SHP77 treated with DMSO at 0.1 percent for 48 hours (cell line): ENCODE data around the gene FOXJ1.

Experiments
- DNase-seq: peaks from one replicate; lab custom pipeline; 2025; lab: John Stamatoyannopoulos, UW

The FOXJ1 gene

DNA sequence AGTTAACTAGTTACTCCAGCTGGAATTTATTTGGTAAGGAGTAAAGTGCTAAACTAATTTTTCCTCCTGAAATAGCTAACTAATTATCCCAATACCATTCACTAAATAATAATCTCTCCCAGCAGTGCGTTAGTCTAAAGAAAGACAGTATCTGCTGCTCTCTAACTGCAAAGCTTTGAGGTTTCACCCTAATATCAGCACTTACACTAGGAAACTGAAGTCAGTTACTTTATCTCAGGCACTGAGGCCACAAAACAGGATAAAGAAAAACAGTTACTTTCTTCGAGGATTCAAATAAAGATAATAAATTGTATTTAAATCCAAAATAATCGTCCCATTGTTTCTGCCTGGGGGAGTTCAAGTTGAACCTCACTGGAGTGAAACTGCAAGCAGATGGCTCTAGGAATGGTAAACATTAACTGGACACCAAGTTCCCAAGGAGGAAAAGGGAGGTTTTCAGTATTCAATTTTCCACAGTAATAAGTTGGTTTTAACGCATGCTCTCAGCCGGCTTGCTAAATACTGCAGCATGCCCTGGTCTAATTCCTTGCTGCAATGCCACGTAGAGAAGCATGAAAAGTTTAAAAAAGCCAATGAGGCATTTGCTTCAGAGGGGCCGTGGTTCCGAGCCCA lies 20.0 kb upstream of the FOXJ1 start:
- no peak for DNase-seq

DNA sequence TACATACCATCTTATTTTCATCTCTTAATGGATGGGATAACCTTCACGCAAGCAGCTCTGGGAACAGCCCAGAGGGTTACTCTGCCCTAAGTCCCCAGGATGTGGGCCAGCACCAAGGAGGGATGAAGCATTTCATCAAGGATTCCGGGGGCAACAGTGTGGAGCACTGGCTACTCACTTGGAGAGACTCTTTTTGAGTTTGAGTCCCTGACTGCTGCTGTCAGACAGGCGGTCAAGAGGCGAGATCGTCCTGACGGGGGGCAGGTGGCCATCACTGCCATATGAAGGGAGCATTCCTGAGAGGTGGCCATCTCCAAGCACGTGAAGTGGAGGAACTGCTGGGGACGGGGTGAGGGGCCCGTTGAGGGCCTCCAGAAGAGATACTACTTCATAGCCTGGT lies 18.1 kb upstream of the FOXJ1 start:
- DNase-seq, result no peak

DNA sequence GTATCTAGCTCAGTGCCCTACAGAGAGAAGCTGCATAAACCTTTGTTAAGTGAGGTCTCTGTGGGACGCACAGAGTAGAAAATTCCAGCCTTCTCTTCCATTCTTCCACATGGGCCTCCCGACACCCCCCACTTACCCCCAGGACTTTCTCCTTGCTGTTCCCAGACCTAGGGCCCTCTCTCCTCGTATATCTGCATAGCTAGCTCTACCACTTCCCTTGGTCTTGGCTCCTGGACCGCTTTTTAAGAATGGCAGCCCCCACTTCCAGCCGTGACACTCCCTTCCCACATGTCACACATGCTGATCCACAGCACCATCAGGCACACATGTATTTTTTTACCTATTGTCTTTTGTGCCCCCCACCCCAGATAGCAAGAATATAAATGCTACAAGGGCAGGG lies 16.7 kb upstream of the FOXJ1 start:
- DNase-seq, result no peak

DNA sequence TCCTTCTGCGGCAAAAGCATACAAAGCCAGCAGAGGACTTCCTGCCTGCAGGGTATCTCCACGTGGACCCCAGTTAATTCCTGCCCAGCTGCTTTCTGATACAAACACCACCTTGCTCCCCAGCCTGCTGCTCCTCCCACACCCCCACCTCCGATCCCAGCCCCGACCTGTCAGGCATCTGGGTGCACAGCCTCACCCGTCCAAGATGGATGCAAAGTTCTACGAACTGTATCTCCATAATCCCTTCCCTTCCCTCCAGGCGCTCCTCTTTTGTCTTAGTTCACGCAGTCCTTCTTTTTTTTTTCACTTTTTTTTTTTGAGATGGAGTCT lies 15.6 kb upstream of the FOXJ1 start:
- no peak for DNase-seq

DNA sequence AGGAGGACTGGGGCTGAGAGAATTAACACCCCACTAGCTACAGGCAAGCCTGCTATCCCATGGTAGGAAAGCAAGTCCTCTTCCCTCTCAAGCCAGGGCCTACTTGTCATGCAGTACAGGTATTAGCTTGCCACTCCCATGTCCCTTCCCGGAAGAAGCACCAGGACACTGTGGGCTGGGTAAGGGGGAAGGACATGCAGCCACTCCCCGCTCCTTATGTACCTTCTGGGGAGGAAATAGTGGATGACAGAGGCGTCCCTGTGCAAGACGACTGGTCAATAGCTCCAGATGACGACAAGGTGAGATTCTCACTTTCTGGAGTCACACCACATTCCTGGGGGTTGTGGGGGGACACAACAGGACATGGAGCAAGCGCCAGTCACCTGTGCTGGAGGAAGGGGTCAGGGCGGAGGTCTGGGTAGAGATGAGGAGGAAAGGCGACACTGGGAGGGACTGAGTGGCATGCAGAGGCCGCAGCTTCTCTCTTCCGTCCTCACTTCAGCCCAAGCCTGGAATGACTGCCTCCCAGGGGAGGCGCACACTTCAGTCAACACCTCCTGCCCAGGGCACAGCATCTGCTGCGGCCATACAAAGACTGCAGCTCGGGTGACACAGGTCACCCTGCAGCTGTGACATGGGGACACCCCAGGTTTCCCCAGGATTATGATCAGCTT lies 15.1 kb upstream of the FOXJ1 start:
- no peak for DNase-seq

DNA sequence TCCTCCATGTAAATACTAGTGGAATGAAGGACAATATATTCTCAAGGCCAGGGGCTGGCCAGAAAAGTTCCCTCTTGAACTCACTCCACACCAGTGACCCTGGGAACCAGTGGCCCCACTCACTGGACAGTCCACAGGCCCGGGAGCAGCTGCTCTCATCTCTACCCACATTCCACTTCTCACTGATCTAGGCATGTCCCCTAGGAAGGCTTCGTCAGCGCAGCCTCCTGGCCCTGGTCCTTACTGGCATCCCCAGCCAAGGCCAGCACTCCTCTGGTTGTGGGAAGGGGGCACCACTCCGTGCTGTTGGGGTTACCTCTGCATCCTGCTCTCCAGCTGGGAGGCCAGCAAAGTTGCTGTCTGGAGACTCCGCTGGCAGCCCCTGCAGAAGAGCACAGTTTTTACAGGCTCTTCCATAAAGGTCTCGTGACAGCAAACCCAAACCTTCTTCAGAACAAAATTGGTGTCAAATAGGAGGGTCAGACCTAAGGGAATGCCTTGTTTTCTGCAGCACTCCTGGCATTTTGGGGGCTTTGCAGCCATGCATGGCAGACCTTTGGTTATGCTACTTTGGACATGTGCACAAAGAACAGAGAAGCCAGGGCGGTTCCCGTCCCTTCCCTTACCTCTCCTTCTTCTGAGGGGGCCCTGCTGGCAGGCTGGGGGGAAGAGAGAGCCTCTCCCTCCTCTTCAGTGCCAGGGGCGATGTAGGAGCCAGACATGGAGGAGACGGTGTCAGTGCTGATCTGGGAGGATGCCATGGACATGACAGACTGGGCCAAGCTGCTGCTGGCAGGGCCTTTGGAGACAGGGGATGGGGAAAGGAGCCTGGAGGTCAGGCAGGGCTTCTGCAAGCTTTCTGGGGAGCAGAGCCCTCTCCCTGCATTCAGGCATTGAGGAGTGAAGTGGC lies 14.1 kb upstream of the FOXJ1 start:
- no peak for DNase-seq

DNA sequence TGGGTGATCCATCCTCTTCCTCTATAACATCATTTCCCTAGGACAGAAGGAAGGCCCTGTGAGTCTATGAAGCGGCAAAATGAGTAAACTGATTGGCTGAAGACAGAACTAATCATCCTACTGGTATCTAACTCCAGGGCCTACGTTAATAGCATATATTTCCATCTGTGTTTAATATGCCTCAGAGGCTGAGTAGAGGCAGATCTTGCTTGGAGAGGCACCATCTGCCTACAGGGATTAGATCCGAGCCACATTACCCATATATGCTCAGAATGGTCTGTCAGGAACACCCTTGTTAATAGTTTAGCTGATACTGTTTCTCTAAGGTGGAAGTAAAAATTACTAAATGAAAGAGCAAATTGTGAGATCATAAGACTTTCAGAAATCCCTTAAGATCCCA lies 13.2 kb upstream of the FOXJ1 start:
- no peak for DNase-seq

DNA sequence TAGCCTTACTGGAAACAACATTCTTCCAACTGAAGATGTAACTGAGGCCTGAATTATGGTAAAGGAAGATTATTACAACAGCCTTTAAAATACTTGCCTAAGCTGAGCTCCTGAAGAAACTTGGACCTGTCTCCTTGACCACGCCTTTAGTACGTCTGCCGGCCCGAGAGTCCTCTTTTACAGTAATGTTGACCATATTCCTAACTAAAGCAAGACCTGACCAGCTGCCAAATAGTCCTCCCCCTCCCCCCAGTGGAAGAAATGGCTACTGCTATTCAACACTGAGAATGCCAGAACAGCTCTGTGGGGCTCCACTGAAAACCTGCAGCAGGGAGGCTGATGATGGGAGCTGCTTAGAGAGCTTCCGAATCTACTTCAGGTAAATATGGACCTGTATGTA lies 12.6 kb upstream of the FOXJ1 start:
- no peak for DNase-seq

DNA sequence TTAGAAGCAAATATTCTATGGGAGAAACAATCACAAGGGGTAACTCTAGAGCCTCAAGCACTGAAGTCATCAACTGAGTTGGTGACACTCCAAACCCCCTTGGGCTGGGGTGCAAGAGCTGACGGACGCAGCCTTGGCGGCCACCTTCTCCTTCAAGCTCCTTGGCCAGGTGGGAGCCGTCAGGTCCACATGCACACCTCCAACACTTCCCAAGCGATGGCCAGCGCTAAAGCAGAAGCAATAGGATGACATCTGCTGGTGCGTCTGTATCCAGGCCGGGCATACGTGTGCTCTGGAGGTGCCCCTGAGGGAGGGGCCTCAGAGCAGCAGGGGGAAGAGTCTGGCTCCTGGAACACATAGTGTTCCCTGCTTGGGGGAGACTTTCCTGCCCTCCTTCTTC lies 12.2 kb upstream of the FOXJ1 start:
- no peak for DNase-seq

DNA sequence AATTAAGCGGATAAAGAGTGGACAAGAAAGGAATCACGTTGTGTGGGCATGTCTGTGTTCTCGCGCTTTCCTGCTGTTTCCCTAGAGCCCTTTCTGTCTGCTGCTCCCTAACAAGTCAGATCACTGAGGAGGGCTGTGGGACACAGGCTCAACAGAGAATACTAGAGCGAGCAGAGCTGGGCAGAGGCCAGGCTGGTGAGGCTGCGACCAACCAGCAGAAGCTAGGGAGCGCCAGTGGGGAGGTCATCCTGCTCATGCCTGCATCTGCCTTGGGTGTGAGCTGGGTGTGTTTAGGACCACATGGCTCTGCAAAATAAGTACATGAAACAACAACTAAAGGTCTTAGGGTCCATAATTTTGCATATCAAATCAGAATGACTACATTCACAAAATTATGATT lies 11.5 kb upstream of the FOXJ1 start:
- no peak for DNase-seq

DNA sequence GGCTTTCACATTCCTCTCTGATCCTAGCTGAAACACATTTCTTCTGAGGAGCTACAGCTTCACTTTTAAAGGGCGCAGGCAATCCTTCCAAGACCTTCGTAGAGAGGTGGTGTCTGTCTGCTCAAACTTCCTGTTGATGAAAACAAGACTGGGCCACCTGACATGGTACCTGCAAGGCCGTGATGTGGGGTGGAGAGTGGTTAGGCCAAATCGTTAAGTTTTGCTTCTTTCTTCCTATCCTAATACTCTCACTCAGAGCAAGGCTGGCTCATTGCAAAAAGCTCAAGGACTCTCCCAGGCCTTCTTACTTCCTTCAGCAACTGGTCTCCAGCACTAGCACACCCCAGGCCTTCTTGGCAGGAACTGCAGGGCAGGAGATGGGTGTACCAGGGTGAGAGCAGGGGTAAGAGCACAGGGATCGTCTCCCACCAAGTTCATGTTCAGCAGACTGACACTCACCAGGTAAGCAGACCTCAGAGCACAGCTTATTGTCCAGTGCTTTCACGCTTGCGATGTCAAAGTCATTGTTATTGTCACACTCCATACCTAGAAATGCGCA lies 10.9 kb upstream of the FOXJ1 start:
- no peak for DNase-seq

DNA sequence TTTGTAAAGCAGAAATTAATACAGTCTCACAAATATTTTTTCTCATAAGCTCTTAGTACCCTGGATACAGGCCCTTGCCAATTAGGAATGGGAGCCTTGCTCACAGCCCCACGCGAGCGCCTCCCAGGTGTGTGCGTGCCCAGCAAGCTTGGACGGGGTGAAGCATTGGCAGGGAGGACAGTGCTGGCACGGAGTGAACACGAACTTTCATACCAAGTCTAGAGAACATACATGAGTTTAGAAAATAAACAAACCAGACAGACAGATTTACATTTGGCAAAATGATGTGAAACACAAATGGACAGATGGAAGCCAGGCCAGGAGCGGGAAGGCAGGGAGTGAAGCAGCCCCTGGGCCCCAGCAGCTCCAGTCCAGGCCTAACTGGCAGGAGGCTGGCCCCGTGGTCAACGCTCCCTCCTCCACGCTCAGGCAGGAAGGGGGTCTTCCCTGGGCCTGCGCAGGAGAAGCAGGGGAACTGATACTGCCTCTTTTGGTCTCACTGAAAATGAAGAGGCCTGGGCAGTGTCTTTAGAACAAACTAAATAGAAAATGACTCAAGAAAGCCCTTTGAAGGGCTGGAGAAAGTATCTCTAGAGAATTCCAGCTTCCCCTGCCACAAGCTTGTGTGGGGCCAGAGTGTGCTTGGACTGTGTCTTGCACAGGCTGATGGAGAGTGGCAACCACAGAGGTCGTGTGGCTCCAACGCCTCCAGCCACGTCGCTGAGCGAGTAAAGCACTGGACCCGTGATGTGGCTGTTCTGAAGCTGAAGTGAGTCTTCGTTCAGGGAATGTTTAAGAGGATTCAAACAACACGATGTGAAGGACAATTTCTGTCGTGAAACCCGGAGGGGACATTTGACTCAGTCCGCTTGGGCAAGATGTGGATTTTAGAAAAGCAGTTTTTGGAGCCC lies 9.9 kb upstream of the FOXJ1 start:
- DNase-seq, result no peak

DNA sequence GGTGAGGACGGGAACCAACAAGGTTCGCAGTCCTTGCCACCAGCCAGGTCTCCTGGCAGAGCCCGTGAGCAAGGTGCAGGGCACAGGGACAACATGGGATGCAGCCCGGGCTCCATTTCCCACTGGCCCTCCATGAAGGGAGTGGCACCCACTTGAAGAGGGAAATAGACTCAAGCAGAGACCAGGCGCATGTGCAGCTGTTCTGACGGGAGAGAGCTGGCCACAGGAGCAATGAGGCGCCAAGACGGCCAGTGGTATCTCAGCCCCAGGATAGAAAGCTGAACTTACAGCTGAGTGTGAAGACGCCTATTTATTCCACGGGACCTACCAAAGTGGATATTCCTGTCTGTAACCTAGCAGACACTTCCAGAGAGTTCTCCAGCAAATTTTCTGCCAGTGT lies 8.2 kb upstream of the FOXJ1 start:
- DNase-seq, result no peak

DNA sequence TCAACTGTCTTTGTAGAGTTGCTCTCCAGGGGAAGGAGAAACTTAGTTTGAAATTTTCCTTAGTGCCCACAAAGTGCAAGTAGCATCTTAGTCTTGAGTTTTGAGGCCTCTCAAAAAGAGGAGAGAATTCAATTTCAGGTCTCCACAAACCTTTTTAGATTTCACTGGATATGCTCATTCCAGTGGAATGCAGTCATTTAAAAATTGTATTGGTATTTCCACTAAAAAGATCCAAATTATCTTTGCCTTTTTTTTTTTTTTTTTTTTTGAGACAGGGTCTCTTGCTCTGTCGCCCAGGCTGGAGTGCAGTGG lies 6.9 kb upstream of the FOXJ1 start:
- no peak for DNase-seq

DNA sequence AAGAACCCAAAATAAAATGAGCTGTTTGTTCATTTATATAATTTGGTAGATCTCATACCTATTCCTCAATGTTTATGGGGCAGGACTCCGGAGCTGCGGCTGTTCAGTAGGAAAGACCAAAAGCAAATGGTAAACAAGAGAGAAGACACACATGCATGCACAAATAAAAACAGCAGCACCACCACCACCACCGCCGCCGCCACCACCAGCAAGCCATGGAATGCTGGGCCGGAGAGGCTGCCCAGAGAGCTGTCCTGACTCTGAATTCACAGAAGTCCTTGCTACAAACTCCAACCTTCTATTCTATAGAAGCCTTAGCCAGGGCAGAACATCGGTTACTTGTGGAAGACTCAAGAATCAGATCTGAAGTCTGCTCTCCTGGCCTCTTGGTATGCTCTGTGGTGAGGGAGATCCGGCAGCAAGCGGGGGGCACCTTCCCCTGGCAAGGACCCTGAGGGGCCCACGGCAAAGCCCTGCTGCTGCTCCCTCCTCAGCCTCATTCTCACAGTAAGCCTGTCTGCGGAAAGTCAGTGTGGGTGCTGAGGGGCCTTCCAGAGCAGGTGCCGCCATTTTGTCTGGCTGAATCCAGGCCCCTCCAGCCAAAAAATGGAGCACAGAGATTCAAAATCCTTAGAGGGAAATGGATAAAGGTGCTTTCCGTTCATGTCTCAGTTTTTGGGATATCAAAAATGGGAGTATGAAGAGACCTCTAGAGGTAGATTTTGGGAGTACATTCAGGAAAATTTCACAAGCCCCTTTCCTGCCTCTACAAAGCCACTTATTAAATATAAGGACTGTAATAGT lies 6.4 kb upstream of the FOXJ1 start:
- DNase-seq, result peak; percentile 33

DNA sequence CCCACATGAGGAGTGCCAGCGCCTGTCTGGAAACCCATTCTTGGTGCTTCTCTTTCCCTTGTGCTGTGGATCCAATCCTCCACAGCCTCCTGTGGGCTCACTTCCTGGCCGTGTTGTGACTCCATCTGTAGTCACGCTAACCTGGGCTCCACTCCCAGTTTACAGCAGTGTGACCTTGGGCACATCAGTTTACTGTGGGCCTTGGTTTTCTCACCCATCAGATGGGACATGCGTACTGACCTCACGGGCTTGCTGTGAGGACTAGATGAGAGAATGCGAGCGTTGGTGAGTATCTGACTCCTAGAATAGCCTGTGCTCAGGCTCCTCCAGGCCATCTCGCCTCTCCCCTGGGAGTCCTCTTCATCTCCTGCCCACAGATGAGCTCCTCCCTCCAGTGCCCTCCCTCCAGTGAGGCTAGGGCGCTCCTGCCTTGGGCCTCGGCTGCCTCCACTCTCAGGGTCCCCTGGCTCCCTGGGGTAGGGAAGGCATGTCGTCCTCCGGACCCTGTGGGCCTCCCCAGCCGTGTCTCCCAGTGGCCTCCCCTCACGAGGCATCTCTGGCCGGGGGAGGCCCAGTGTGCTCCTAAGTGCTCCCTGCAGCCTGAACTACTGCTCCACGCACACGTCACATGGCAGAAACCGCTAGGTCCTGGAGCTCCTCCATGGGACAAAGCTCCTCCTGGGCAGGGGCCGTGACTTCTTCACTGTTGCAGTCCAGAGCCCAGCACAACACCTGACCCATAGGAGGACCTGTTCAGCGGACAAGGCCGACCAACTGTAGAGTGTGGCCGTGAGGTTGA lies 5.2 kb upstream of the FOXJ1 start:
- no peak for DNase-seq

DNA sequence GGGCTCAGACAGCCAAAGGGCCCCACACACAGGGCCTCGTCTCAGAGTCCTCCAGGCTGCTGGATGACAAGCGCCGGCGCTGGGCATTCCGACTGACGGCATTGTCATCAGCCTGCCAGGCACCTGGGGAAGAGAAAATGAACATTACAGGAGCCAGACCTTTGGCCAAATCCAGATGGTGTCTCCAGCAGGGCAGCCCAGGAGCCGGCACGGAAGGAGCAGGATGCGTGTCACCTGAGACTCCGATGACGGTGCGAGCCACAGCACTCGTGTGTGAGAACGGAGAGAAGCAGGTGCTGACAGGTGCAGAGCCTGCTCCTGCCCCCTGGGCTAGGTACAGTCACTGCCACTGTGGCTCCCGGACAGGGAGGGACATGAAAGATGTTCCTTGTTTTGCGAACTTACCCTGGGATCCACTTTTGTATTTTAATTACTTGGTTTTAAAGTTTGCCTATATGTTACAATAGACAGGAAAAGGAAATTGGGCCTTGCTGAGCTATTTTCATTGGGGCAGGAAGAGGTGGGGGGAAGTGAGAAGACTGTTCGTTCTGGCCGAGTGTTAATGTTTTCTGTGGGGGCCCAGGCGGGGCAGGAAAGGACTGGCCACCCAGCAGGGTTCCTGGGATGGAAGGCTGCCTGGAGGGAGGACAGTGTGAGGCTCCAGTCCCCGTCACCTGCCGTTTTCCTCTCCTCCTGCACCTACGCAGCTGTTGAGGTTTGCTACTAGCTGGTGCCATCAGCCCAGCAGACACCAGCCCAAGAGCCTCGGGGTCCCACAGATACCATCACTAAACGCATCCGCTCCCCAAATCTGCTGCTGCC lies 4.4 kb upstream of the FOXJ1 start:
- no peak for DNase-seq

DNA sequence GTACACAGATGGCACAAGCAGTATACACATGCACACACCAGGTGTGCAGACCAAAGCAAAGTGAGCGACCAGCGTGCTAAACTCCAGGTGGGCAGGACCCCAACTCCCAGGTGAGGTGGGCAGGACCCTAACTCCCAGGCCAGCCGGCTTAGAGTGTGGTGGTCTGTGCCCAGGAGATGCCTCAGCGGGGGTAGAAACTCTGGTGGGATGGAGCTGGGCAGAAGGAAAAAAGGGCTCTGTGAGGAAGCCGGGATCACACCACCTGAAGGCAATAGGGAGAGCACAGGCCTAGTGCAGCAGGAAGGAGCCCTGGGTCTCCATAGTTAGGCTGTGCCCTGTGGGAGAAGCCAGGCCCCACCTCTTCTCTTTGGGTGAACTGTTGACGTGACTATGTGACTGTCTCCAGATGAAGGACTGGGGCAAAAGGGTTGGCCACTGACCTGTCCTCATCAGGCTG lies 1.6 kb upstream of the FOXJ1 start:
- DNase-seq, result no peak

DNA sequence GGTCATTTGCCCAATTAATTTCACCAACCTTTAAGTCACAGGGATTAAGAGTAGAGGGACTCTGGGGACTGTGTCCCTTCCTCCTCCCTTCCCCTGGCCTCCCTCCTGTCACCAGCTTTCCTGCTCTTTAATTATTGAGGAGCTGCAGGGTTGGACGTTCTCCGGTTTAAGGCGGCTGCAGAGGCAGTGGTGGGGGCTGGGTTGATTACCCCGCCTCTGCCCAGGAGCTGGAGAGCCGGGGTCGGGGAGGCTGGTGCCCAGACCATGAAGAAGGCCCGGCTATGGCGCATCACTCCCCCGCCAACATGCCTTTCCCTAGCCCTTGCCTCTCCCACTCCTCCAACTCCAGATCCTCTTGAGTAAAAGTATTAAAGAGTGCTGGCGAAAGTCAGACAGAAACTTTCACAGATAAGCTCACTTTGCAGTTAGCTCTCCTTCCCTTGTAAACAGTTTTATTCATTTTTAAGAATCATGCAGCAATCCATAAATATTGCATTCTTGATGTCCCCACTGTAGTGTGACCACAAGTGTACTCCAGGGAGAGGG lies 1.1 kb upstream of the FOXJ1 start:
- DNase-seq, result no peak
